Neutrophil (primary cell): ENCODE data around the gene TPO.

Experiments used
- H3K27ac ChIP-seq: fragments of 200-600 bp; sonication (generic); 2 replicates; pipeline ENCODE4 v1.5.1; 2016; ENCODE audit warnings: mild to moderate bottlenecking, moderate library complexity
- H3K27me3 ChIP-seq: fragments of 200-600 bp; sonication (generic); 2 replicates; pipeline ENCODE4 v1.6.0; 2016; ENCODE audit warnings: mild to moderate bottlenecking
- H3K36me3 ChIP-seq: fragments of 200-600 bp; sonication (generic); 2 replicates; pipeline ENCODE4 v1.5.1; 2017
- H3K4me1 ChIP-seq, 2 experiments: fragments of 200-600 bp in 1 of 2; sonication (generic) in 1 of 2; 1 replicate in 1 of 2; 2 replicates in 1 of 2; pipeline versions ENCODE4 v1.5.1 to v1.6.1; 2013 to 2016; ENCODE audit warnings: low read depth in 1 of 2, low read length in 1 of 2, mild to moderate bottlenecking in 1 of 2, moderate library complexity in 1 of 2; ENCODE audit not compliant: control insufficient read depth in 1 of 2, insufficient read depth in 1 of 2
- H3K4me3 ChIP-seq, 2 experiments: fragments of 200-600 bp in 1 of 2; sonication (generic) in 1 of 2; 1 replicate in 1 of 2; 2 replicates in 1 of 2; pipeline ENCODE4 v1.5.1; 2013 to 2016; ENCODE audit warnings: low read depth in 1 of 2, low read length in 1 of 2, mild to moderate bottlenecking in 1 of 2, moderate library complexity in 1 of 2
- H3K9me3 ChIP-seq: fragments of 200-600 bp; sonication (generic); 2 replicates; pipeline ENCODE4 v1.5.1; 2016
- TF ChIP-seq, protein P1 (sequence below): fragments of 200-600 bp; sonication (generic); IDR thresholded peaks from 2 replicates; pipeline ENCODE4 v1.5.1; 2016; ENCODE audit warnings: antibody characterized with exemption

The TPO gene

DNA sequence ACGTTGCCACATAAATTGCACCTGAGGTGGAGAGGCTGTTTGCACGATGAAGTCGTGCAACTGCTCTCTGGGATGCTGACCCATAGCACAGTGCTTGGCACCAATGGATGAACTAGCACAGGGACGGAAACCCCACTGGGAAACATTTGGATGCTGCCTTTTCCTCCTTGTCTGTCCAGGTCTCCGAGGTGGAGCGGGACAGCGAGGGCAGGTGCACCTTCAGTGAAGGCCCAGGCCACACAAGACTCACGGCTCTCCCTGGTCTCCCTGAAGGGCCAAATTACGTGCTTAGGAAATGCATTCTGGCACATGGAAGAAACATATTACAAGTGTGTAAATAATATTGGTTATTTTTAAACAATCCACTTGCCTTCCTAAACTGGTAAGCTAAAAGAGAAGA is 70.3 kb downstream of the TPO start:
- Histone ChIP-seq H3K9me3 (no peaks in the 10 kb centered on the region), H3K4me3 (no peak overlapping the region), H3K27ac (no peak overlapping the region), H3K36me3 (no peaks in the 10 kb centered on the region), H3K4me1 (no peaks in the 10 kb centered on the region), H3K27me3 (no peaks in the 10 kb centered on the region)
- TF ChIP-seq, protein P1, sequence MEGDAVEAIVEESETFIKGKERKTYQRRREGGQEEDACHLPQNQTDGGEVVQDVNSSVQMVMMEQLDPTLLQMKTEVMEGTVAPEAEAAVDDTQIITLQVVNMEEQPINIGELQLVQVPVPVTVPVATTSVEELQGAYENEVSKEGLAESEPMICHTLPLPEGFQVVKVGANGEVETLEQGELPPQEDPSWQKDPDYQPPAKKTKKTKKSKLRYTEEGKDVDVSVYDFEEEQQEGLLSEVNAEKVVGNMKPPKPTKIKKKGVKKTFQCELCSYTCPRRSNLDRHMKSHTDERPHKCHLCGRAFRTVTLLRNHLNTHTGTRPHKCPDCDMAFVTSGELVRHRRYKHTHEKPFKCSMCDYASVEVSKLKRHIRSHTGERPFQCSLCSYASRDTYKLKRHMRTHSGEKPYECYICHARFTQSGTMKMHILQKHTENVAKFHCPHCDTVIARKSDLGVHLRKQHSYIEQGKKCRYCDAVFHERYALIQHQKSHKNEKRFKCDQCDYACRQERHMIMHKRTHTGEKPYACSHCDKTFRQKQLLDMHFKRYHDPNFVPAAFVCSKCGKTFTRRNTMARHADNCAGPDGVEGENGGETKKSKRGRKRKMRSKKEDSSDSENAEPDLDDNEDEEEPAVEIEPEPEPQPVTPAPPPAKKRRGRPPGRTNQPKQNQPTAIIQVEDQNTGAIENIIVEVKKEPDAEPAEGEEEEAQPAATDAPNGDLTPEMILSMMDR = no peak

DNA sequence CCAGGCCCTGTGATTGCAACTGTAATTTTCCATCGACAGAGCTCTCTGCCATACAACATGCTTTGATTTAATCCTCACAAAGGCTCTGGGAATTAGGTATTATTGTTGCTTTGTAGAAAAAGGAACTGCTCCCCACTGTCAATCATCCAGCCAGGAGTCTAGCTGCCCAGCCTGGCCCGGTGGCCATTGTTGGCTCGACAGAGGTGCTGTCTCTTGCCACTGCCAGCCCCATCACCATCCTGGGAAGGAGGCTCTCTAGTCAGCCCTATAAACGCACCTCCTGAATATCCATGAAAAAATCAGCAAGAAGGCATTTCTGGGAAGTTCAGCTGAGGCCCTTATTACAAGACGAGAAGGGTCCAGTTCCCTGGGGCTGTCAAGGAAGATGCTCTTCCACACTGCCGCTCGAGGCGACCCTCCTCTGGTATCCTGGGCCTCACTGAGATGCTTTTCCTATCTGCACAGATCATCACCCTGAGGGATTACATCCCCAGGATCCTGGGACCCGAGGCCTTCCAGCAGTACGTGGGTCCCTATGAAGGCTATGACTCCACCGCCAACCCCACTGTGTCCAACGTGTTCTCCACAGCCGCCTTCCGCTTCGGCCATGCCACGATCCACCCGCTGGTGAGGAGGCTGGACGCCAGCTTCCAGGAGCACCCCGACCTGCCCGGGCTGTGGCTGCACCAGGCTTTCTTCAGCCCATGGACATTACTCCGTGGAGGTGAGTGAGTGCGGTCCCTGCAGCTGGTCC is 71.0 kb downstream of the TPO start:
- Histone ChIP-seq H3K4me3 (no peak overlapping the region), H3K27ac (no peak overlapping the region), H3K27me3 (no peaks in the 10 kb centered on the region), H3K4me1 (no peaks in the 10 kb centered on the region), H3K36me3 (no peaks in the 10 kb centered on the region), H3K9me3 (no peaks in the 10 kb centered on the region)
- TF ChIP-seq, protein P1 = no peak

DNA sequence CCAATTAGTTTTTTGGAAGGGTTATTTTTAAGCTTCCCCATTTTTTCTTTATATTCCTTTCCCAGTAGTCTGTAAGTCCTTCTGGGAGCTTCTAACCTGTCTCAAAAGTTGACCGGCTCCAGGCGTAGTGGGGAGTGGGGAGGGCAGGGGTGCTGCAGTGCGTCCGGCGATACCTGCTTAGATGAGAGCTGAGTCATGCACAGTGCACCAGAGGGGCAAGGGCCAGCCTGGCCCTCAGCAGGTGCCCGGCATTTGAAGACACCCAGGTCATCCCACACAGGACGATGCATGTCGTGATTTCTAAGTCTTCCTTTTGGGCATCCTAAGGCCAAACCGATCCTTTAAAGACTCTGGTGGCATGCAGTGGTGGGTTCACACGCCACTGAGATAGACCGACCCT is 73.4 kb downstream of the TPO start:
- no peak overlapping the region for H3K27ac ChIP-seq
- no peak overlapping the region for H3K4me3 ChIP-seq
- TF ChIP-seq, protein P1 = no peak
- no peaks in the 10 kb centered on the region for H3K27me3 ChIP-seq
- no peaks in the 10 kb centered on the region for H3K36me3 ChIP-seq
- H3K4me1 ChIP-seq = no peaks in the 10 kb centered on the region
- no peaks in the 10 kb centered on the region for H3K9me3 ChIP-seq

DNA sequence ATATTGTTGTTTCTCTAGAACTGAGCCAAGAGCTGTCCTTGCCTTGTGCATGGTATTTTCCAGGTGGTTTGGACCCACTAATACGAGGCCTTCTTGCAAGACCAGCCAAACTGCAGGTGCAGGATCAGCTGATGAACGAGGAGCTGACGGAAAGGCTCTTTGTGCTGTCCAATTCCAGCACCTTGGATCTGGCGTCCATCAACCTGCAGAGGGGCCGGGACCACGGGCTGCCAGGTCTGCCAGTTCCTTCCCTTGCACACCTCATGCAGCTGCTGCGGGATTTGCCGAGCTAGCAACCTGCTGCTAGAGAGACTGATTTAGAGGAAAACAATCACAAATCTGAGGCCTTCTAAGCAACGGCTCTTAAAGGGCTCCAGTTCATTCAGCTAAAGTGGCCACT is 74.5 kb downstream of the TPO start:
- TF ChIP-seq, protein P1 = no peak
- H3K27me3 ChIP-seq = no peaks in the 10 kb centered on the region
- H3K4me1 ChIP-seq = no peaks in the 10 kb centered on the region
- H3K27ac ChIP-seq = no peak overlapping the region
- H3K4me3 ChIP-seq = no peak overlapping the region
- no peaks in the 10 kb centered on the region for H3K9me3 ChIP-seq
- H3K36me3 ChIP-seq = no peaks in the 10 kb centered on the region

DNA sequence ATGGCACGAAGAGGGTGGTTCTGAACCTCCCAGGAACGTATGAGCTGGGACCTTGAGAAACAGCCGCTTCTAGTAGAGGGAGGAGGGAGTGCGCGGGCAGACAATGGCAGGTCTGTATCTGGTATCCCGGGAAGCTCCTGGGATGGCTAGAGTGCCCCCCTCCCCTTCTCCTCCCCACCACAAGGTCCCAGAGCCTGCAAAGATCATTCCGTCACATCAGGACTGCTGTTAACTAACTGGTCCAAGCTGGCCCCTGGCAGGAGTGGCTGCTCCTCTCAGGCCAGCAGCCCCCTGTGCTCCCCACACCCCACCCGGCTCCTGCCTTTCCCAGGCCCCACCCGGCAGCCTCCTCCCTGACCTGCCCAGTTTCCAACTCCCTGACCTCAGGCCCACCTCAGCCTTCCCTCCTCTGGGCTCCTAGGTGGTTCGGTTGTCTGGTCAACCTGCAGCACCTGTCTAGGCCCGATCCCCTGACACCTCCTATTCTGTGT is 75.0 kb downstream of the TPO start:
- H3K36me3 ChIP-seq = no peaks in the 10 kb centered on the region
- H3K27me3 ChIP-seq = no peaks in the 10 kb centered on the region
- TF ChIP-seq, protein P1 = no peak
- H3K9me3 ChIP-seq = no peaks in the 10 kb centered on the region
- no peaks in the 10 kb centered on the region for H3K4me1 ChIP-seq
- no peak overlapping the region for H3K27ac ChIP-seq
- H3K4me3 ChIP-seq = no peak overlapping the region
